ENCODE measurements around the gene PLEKHM2. TPM values are rescaled to one million over a fixed set of nuclear protein-coding genes. Genes with fewer than 3 reads are reported as not detected.

The PLEKHM2 gene
- total RNA-seq, 1 donor from 2014 or later = 52.1 TPM

- no peaks in the 10 kb centered on the region for H3K27me3 ChIP-seq (ENCODE audit: control insufficient read depth, insufficient read depth, low read length)
- H3K4me3 ChIP-seq (ENCODE audit: low read depth, low read length) = no peak overlapping the region
- H3K36me3 ChIP-seq (ENCODE audit: control insufficient read depth, insufficient read depth, low read length) = no peaks in the 10 kb centered on the region
- TF ChIP-seq CTCF (IDR thresholded peaks at IDR 0.05; ENCODE audit: insufficient read depth, low read length, poor library complexity, severe bottlenecking) = no peak
- no peak for DNase-seq (ENCODE audit: low read depth)
These were observed 52.8 kb downstream of the PLEKHM2 start for GRCh38 chr1:15736892-15737261.

GRCh38 chr1:15737324-15738319 lies 53.5 kb downstream of the PLEKHM2 start:
- TF ChIP-seq CTCF (IDR thresholded peaks at IDR 0.05; ENCODE audit: insufficient read depth, low read length, poor library complexity, severe bottlenecking) = no peak
- no peak for DNase-seq (ENCODE audit: low read depth)
- Histone ChIP-seq H3K4me3 (ENCODE audit: low read depth, low read length) (no peak overlapping the region), H3K36me3 (ENCODE audit: control insufficient read depth, insufficient read depth, low read length) (no peaks in the 10 kb centered on the region), H3K27me3 (ENCODE audit: control insufficient read depth, insufficient read depth, low read length) (no peaks in the 10 kb centered on the region)

GRCh38 chr1:15738416-15739113 lies 54.4 kb downstream of the PLEKHM2 start:
- no peak for DNase-seq (ENCODE audit: low read depth)
- Histone ChIP-seq H3K4me3 (ENCODE audit: low read depth, low read length) (no peak overlapping the region), H3K27me3 (ENCODE audit: control insufficient read depth, insufficient read depth, low read length) (no peaks in the 10 kb centered on the region), H3K36me3 (ENCODE audit: control insufficient read depth, insufficient read depth, low read length) (no peaks in the 10 kb centered on the region)
- TF ChIP-seq CTCF (IDR thresholded peaks at IDR 0.05; ENCODE audit: insufficient read depth, low read length, poor library complexity, severe bottlenecking) = no peak

GRCh38 chr1:15739259-15739658 lies 55.1 kb downstream of the PLEKHM2 start:
- Histone ChIP-seq H3K27me3 (ENCODE audit: control insufficient read depth, insufficient read depth, low read length) (no peaks in the 10 kb centered on the region), H3K4me3 (ENCODE audit: low read depth, low read length) (no peak overlapping the region), H3K36me3 (ENCODE audit: control insufficient read depth, insufficient read depth, low read length) (no peaks in the 10 kb centered on the region)
- no peak for DNase-seq (ENCODE audit: low read depth)
- TF ChIP-seq CTCF (IDR thresholded peaks at IDR 0.05; ENCODE audit: insufficient read depth, low read length, poor library complexity, severe bottlenecking) = no peak

GRCh38 chr1:15739745-15740144 lies 55.6 kb downstream of the PLEKHM2 start:
- DNase-seq (ENCODE audit: low read depth) = no peak
- Histone ChIP-seq H3K4me3 (ENCODE audit: low read depth, low read length) (no peak overlapping the region), H3K27me3 (ENCODE audit: control insufficient read depth, insufficient read depth, low read length) (no peaks in the 10 kb centered on the region), H3K36me3 (ENCODE audit: control insufficient read depth, insufficient read depth, low read length) (no peaks in the 10 kb centered on the region)
- TF ChIP-seq CTCF (IDR thresholded peaks at IDR 0.05; ENCODE audit: insufficient read depth, low read length, poor library complexity, severe bottlenecking) = no peak
